GM12801 (cell line): Measurements from ENCODE around the gene ZNF683.

Experiments
- CTCF ChIP-seq: IDR thresholded peaks from one replicate; pipeline ENCODE4 v1.5.1; 2011; ENCODE audit warnings: control low read depth; ENCODE audit not compliant: insufficient read length; ENCODE audit errors: extremely low read depth

Gene ZNF683

DNA sequence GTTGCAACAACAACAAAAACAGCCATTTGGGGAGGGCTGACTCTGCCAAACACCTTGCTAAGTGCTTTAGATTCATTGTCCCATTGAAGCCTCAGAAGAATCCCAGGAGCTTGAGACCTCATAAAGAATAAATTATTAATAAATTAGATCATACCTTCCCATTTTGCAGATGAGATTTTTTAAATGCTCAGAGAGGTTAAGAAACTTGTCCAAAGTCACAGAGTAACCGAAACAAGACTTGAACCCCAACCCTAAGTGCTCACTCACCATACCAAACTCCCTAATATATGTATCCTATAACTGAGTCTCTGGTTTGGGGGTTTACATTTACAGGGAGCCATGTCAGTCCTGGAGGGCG lies 22.2 kb downstream of the ZNF683 start:
- TF ChIP-seq CTCF: no peak

DNA sequence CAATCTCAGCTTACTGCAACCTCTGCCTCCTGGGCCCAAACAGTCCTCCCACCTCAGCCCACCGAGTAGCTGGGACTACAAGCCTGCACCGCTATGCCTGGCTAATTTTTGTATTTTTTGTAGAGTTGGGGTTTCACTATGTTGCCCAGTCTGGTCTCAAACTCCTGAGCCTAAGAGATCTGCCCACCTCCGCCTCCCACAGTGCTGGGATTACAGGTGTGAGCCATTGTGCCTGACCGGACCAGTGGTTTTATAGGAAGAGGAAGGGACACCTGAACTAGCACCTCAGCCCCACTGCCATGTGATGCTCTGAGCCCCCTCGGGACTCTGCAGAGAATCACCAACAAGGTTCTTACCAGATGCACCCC lies 22.7 kb downstream of the ZNF683 start:
- no peak for TF ChIP-seq CTCF

GRCh38 chr1:26349188-26349876 lies 23.2 kb downstream of the ZNF683 start:
- no peak for TF ChIP-seq CTCF

DNA sequence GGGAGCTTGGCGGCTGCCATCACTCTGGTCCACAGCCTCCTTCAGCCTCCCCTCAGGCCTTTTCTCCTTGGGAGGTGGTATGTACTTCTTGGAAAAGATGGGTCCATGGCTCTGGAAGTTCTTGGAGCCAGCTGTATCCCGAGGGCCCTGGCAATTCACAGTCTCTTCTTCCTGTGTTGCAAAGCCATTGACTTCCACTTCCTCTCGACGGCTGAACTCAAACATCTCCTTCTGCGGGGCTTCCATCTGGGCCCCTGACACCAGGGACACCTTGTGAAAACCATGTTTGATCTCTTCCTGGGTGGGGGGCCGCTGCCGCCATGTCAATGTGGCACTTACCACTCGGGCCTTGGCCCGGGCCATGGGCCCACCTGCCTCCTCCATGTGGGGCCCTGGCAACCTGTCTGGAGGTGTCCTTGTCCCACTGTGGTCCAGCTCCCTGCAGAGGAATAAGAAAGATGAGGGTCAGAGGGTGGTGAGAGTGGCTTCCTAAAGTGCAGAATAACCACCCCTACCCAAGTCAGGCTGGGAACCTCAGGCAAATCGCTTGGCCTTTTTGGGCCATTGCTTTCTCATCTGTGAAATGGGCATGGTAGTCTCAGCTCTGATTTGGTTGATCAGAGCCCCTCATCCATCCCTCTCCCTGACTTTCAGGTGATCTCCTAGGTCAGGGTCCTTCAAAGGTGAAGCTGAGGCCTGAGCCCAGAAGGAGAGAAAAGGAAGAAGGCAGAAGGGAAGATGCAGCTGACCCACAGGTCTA lies 26.1 kb downstream of the ZNF683 start:
- no peak for TF ChIP-seq CTCF

DNA sequence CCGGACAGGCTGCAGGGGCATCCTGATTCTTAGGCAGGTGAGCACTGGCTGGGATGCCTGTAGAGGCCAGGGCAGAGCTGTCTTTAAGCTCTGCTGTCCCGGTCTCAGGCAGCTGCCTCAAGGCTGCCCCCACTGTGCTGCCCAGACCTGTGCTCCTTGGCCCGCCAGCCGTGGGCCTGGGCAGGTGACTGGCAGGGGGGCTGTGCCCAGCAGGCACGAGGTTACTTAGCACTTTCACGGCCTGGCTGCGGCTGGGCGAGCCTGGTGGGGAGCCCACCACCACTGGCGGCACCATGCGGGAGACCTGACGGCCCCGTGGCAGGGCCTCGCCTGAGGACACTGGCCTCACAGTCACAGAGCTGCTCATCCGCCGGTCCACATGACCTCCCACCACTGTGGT lies 26.8 kb downstream of the ZNF683 start:
- no peak for TF ChIP-seq CTCF

GRCh38 chr1:26344147-26344920 lies 28.2 kb downstream of the ZNF683 start:
- no peak for TF ChIP-seq CTCF

GRCh38 chr1:26340047-26340481 lies 32.5 kb downstream of the ZNF683 start:
- no peak for TF ChIP-seq CTCF
